Thyroid gland (tissue), 4 donors: ENCODE results near the gene AARS2.

Experiments used
- POLR2A ChIP-seq, 2 donors: fragments of 450-650 bp; IDR thresholded peaks; one replicate each; pipeline ENCODE4 v1.6.1; 2017; ENCODE audit warnings: antibody characterized with exemption in 2 of 2, mild to moderate bottlenecking in 2 of 2, moderate library complexity in 1 of 2
- TF ChIP-seq, protein P1 (sequence below), 6 experiments: fragments of 200-600 bp in 3 of 6; fragments of 450-650 bp in 3 of 6; sonication (generic) in 3 of 6; IDR thresholded peaks; one replicate each; pipeline ENCODE4 v1.5.1; 2016 to 2019; ENCODE audit warnings: antibody characterized with exemption in 6 of 6, mild to moderate bottlenecking in 2 of 6, inconsistent platforms in 1 of 6, moderate library complexity in 1 of 6

DNA sequence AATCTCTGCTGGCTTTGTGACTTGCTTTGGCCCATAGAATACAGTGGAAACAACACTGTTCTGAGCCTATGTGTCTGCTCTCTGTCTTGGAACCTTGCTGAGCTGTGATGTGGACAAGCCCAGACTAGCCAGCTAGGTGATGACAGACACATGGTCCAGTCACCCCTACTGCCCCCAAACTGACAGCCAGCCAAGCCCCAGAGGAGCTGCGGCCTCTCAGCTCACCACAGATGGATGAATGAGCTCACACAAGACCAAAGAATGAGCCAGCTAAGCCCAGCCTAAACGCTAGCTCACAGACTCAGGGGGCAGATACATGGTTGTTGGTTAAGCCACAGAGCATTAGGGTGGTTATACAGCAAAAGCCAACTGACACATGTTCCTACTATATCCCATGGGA, 4.1 kb downstream of the AARS2 start:
- TF ChIP-seq POLR2A (IDR thresholded peaks at IDR 0.05): no peak
- TF ChIP-seq, protein P1, sequence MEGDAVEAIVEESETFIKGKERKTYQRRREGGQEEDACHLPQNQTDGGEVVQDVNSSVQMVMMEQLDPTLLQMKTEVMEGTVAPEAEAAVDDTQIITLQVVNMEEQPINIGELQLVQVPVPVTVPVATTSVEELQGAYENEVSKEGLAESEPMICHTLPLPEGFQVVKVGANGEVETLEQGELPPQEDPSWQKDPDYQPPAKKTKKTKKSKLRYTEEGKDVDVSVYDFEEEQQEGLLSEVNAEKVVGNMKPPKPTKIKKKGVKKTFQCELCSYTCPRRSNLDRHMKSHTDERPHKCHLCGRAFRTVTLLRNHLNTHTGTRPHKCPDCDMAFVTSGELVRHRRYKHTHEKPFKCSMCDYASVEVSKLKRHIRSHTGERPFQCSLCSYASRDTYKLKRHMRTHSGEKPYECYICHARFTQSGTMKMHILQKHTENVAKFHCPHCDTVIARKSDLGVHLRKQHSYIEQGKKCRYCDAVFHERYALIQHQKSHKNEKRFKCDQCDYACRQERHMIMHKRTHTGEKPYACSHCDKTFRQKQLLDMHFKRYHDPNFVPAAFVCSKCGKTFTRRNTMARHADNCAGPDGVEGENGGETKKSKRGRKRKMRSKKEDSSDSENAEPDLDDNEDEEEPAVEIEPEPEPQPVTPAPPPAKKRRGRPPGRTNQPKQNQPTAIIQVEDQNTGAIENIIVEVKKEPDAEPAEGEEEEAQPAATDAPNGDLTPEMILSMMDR (IDR thresholded peaks at IDR 0.05): no peak
